Peyer's patch (tissue), 4 donors: ENCODE data around the gene C2orf92.

ENCODE experiments used
- POLR2A ChIP-seq, 2 donors: fragments of 450-650 bp; IDR thresholded peaks; one replicate each; pipeline ENCODE4 v1.5.1; 2017; ENCODE audit warnings: antibody characterized with exemption in 2 of 2, mild to moderate bottlenecking in 2 of 2, moderate library complexity in 2 of 2
- TF ChIP-seq, protein P1 (sequence below), 6 experiments: fragments of 450-650 bp in 4 of 6; fragments of 200-600 bp in 2 of 6; sonication (generic) in 1 of 6; IDR thresholded peaks; one replicate each; pipeline ENCODE4 v1.5.1; 2017 to 2019; ENCODE audit warnings: antibody characterized with exemption in 6 of 6, mild to moderate bottlenecking in 3 of 6, moderate library complexity in 1 of 6

DNA sequence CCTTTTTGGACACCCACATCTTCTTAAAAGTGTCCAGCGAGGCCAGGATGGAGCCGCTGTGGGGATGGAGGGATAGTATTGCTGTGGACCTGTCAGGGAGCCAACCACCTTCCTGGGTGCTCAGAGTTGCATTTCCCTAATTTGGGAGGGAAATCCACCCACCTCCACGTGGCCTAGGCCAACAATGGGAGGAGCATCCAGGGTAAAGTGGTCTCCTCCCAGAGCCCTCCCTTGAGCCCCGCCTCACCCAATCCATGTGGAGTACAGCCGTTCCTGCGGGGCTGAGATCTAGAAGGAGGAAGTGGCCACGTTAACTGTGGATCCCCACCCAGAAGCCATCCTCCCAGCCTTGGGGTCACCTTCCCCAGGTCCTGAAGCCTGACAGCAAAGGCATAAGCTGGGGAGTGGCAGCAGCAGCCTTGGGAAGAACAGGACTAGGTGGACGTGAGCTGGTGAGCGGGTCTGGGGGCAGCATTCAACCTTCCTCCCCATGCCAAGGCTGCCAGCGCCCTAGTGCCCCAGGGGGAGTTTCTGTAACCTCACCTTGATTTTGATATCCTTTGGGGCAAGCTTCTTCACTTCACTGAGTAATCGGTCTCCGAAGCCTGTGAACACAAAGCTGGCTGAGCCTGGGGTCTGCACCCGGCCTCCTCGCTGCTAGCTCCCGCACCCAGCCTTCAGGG lies 12.5 kb upstream of the C2orf92 start:
- TF ChIP-seq, protein P1, sequence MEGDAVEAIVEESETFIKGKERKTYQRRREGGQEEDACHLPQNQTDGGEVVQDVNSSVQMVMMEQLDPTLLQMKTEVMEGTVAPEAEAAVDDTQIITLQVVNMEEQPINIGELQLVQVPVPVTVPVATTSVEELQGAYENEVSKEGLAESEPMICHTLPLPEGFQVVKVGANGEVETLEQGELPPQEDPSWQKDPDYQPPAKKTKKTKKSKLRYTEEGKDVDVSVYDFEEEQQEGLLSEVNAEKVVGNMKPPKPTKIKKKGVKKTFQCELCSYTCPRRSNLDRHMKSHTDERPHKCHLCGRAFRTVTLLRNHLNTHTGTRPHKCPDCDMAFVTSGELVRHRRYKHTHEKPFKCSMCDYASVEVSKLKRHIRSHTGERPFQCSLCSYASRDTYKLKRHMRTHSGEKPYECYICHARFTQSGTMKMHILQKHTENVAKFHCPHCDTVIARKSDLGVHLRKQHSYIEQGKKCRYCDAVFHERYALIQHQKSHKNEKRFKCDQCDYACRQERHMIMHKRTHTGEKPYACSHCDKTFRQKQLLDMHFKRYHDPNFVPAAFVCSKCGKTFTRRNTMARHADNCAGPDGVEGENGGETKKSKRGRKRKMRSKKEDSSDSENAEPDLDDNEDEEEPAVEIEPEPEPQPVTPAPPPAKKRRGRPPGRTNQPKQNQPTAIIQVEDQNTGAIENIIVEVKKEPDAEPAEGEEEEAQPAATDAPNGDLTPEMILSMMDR (IDR thresholded peaks at IDR 0.05), result no peak
- TF ChIP-seq POLR2A (IDR thresholded peaks at IDR 0.05), result no peak
